Aorta (tissue), 5 donors: Measurements from ENCODE around the gene ACSF2. TPM values are rescaled to one million over a fixed set of nuclear protein-coding genes. Genes with fewer than 3 reads are reported as not detected.

Experiments used
- ATAC-seq: fragments of 200-7000 bp; cut with Tn5 transposase; one replicate; pipeline ENCODE4 v1.9.1; 2022; ENCODE audit warnings: moderate library complexity; ENCODE audit not compliant: low FRiP score
- DNase-seq, 2 donors: peaks; one replicate each; pipeline ENCODE4 v3.0.0-alpha.2; 2020
- H3K27ac ChIP-seq, 2 donors: one replicate each; pipeline ENCODE4 v1.5.1; 2013; ENCODE audit warnings: low read length in 2 of 2, mild to moderate bottlenecking in 2 of 2, moderate library complexity in 2 of 2, control low read depth in 1 of 2, inconsistent platforms in 1 of 2, low read depth in 1 of 2
- H3K27me3 ChIP-seq, 2 donors: one replicate each; pipeline ENCODE4 v1.6.1; 2013; ENCODE audit warnings: control low read depth in 1 of 2, low read length in 1 of 2, mild to moderate bottlenecking in 1 of 2, moderate library complexity in 1 of 2; ENCODE audit not compliant: insufficient read depth in 2 of 2, control insufficient read depth in 1 of 2
- H3K36me3 ChIP-seq, 2 donors: one replicate each; pipeline ENCODE4 v1.6.1; 2013; ENCODE audit warnings: control low read depth in 1 of 2, low read length in 1 of 2, mild to moderate bottlenecking in 1 of 2; ENCODE audit not compliant: insufficient read depth in 2 of 2, control insufficient read depth in 1 of 2
- H3K4me1 ChIP-seq, 2 donors: one replicate each; pipeline ENCODE4 v1.6.1; 2013; ENCODE audit warnings: low read length in 2 of 2, control low read depth in 1 of 2, mild to moderate bottlenecking in 1 of 2, moderate library complexity in 1 of 2; ENCODE audit not compliant: insufficient read depth in 2 of 2, control insufficient read depth in 1 of 2
- H3K4me3 ChIP-seq, 2 donors: one replicate each; pipeline ENCODE4 v1.5.1; 2013; ENCODE audit warnings: low read length in 2 of 2, control low read depth in 1 of 2, mild to moderate bottlenecking in 1 of 2
- H3K9me3 ChIP-seq: one replicate; pipeline ENCODE4 v1.6.1; 2013; ENCODE audit warnings: mild to moderate bottlenecking, low read length; ENCODE audit not compliant: control insufficient read depth
- WGBS, 2 donors: extraction: QIAGEN DNeasy Blood & Tissue Kit; methylation state at CpG; one replicate each; pipeline ENCODE4 v1.1.7; 2013; 5-methylcytosine and 5-hydroxymethylcytosine counted together
- intact Hi-C, 2 donors: fragments of 100-400 bp; cut with DNase I; formaldehyde crosslinking; loops; one replicate each; pipeline versions ENCODE4 v1.14.2 to v1.15.0; 2022
- polyA plus RNA-seq, 2 donors: library from polyadenylated mRNA; stranded (reverse); fragments of 200-250 nt; gene quantifications; one replicate each; pipeline ENCODE4 v1.2.3, GENCODE V29; 2013
- total RNA-seq, 2 donors: library from RNA; stranded (reverse); fragmentation: NEBNext Ultra II Directional; extraction: Animal tissue kit (Norgen Biotek cat#: 25700); gene quantifications; one replicate each; pipeline ENCODE4 v1.2.1, GENCODE V29; 2021
- donor health status: healthy with polysubstance abuse.
- donor health status: Bipolar disorder and iron deficiency.
- donor health status: DM: no; HTN: no; CAD: no.
- donor health status: DM: no; HTN: no; CAD: no.
- donor health status: DM: yes; HTN: yes; CAD: no.

The ACSF2 gene
- total and polyA plus RNA-seq, 4 donors, result 17.8 to 35.8 (median 32.1) TPM

DNA sequence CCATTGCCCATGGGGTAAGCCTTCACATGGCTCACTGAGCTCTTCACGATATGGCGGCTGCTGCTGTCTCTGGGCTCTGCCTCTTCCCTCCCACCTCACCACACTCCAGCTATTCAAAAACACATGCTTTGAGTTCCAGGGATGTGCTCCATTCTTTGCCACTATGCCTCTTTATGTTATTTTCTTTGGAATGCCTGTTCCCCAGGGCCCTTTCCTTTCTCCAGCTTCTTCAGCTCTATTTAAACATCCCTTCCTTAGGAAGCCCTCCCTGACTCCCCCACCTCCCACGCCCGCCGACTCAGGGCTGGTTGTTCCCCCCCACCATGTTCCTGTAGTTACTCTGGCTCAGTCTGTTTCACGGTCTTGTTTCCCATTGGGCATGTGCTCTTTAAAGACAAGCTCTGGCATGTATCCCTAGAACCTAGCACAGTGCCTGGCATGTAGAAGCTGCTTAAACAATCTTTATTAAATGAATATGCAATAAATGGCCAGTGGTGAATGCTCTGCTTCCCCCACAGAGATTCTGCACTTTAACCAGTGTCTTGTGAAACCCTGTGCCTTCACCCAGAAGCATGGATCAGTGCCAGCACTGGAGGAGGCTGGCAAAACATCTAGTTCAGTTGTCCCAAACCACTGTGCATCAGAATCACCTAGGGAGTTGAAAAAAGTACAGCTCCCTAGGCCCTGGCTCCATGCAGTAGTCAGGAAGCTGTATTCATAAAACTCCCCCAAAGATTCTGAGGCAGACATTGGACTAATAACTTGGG, 89.1 kb downstream of the ACSF2 start:
- WGBS, 2 donors, result 67 to 70% methylated on average over 6 of the region's 6 CpGs
- intact Hi-C loops, result no loop called here
- Histone ChIP-seq H3K4me3 (no peak overlapping the region), H3K4me1 (no peaks in the 10 kb centered on the region), H3K27ac (no peak overlapping the region), H3K36me3 (no peaks in the 10 kb centered on the region), H3K9me3 (no peaks in the 10 kb centered on the region), H3K27me3 (no peaks in the 10 kb centered on the region)
- DNase-seq (no peak), ATAC-seq (no peak)

DNA sequence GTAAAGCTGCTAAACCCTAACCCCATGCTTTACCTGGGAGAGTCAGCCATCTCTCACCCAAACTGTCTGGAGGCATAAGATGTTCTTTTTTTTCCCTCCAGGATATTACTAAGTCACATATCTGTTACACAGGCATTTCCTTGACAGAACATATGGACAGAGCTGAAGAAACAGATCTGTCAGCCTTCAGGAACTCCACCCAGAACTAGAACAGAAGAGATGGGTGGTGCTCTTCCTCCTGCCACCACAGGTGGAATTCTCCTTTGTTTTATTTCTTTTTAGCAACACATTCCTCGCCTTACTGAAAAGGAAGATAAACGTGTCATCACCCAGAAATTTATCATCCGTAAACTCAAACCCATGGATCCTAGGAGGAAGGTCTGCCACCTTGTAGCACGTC, 91.0 kb downstream of the ACSF2 start:
- no peak overlapping the region for H3K4me3 ChIP-seq
- H3K9me3 ChIP-seq, result no peaks in the 10 kb centered on the region
- WGBS, 2 donors, result 91 to 93% methylated on average over 4 of the region's 4 CpGs
- H3K36me3 ChIP-seq, result no peaks in the 10 kb centered on the region
- H3K27me3 ChIP-seq, result no peaks in the 10 kb centered on the region
- DNase-seq (no peak), ATAC-seq (no peak)
- no peak overlapping the region for H3K27ac ChIP-seq
- intact Hi-C loops, result no loop called here
- H3K4me1 ChIP-seq, result no peaks in the 10 kb centered on the region

DNA sequence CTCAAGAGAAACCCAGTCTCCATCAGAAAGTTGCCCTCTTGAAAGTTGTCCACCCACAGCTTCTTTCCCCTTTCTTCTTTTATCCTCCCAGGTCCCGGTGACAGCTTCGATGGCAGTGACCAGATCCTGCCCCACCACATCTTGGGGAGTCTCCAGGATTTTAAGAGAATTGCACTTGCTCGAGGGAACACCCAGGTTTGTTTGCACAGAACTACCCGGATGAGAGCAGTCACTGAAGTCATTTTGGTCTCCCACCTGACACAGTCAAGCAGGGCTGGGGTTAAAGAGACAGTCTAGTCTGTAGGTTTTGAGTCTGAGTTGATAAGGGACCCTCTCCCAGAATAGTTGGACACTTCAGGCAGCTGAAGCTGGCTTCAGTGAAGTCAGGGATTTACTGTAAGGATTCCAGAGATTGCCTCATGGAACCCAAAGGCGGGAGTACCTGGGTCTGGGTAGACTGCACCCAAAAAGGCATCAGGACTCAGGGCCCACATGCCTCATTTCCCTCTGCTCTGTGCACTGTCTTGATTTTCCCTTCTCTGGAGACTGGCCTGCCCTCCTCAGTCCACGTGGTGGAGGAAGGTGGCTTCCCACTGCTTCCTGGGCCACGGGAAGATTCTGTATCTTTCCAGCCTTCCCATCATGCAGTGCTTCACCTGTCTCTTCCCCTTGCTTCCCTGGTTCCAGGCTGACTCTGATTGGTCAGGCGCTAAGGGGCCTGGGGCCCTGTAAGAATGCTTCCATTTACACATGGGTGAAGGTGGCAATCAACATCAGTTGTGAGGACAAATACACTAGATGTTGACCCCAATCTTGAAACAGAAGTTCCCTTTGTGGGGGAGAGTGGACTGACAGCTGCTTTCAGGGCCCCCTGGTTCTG, 91.7 kb downstream of the ACSF2 start:
- 80 to 83% methylated on average over 8 of the region's 8 CpGs for WGBS, 2 donors
- H3K27ac ChIP-seq, result no peak overlapping the region

DNA sequence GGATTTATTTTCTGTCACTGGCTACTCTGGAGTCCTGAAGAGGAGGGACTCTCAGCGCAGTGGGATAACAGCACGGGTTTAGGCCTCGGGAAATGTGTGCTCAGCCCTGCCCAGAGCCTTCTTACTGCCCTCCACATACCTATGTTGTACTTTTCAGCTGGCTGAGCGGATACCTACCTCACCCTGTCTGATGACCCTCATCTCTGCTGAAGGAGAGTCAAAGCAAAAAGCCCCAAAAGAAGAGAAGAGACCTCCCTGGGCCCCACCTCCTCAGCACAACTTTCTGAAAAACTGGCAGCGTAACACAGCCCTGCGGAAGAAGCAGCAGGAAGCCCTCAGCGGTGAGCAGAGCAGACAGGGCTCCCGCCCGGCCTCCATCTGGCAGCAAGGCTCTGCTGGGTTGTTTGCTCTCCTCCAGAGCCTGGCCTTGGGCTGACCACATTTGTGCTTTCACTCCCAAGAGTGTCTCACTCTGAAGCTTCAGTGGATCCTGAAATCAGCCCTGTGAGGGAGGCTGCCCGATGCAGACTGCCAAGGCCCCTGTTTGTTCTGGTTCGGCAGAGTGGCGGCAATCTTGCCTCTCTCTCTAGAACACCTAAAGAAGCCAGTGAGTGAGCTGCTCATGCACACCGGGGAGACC, 92.5 kb downstream of the ACSF2 start:
- H3K27me3 ChIP-seq, result no peaks in the 10 kb centered on the region
- intact Hi-C loops, result no loop called here
- ATAC-seq, result no peak
- H3K36me3 ChIP-seq, result no peaks in the 10 kb centered on the region
- no peak overlapping the region for H3K4me3 ChIP-seq
- no peaks in the 10 kb centered on the region for H3K9me3 ChIP-seq
- 85 to 89% methylated on average over 13 of the region's 13 CpGs for WGBS, 2 donors
- DNase-seq, result no peak
- no peak overlapping the region for H3K27ac ChIP-seq
- no peaks in the 10 kb centered on the region for H3K4me1 ChIP-seq

More for the DNA sequence above, 91.7 kb downstream of the ACSF2 start:
- ATAC-seq, result no peak
- no peaks in the 10 kb centered on the region for H3K27me3 ChIP-seq
- no peak overlapping the region for H3K4me3 ChIP-seq
- DNase-seq, result no peak
- H3K36me3 ChIP-seq, result no peaks in the 10 kb centered on the region
- intact Hi-C loops, result no loop called here
- no peaks in the 10 kb centered on the region for H3K4me1 ChIP-seq
- H3K9me3 ChIP-seq, result no peaks in the 10 kb centered on the region

DNA sequence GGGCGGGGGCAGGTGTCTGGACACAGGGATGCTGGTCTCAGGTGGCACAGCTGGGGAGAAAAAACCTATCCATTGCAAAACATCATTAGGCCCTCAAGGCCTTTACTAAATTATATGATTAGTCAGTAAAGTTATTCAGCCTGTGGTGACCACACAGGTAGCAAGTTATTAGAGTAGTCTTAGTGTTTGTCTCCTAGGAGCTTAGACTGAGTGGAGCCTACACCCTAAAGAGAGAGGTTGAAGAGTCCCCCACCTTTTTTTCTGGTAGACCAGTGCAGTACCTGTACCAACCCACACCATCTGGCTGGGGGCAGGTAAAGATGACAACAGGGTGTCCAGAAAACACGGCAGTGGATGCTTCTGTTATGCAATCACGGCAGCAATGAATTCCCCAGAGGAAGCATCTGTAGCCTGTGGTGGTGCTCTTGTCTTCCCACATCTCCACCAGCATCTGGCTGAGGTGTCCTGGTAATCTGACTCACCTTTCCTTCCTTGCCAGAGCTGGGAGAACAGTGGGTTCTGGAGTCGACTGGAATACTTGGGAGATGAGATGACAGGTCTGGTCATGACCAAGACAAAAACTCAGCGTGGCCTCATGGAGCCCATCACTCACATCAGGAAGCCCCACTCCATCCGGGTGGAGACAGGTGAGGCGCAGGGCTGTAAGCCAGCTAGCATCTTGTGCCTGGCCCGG, 93.3 kb downstream of the ACSF2 start:
- Histone ChIP-seq H3K9me3 (no peaks in the 10 kb centered on the region), H3K36me3 (no peaks in the 10 kb centered on the region), H3K27me3 (no peaks in the 10 kb centered on the region), H3K4me3 (no peak overlapping the region), H3K4me1 (no peaks in the 10 kb centered on the region), H3K27ac (no peak overlapping the region)
- intact Hi-C loops, result no loop called here
- ATAC-seq, result no peak
- DNase-seq, result no peak
- WGBS, 2 donors, result 91 to 92% methylated on average over 8 of the region's 8 CpGs

DNA sequence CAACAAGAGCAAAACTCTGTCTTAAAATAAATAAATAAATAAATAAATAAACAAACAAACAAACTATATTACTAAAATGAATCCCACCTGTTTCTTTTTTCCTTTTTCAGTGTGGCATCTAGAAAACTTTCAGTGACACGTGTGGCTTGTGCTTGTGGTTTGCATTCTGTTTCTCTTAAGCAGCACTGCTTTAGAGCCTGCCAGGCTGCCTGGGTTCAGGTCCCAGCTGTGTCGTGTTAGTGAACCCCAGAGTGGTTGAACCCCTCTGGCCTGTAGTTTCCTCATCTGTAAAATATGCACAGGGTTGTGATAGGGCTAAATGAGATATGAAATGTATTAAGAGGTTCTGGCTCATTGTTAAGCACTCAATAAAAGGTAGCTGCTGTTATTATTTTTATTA, 94.5 kb downstream of the ACSF2 start:
- Histone ChIP-seq H3K4me1 (no peaks in the 10 kb centered on the region), H3K27ac (no peak overlapping the region), H3K27me3 (no peaks in the 10 kb centered on the region), H3K4me3 (no peak overlapping the region), H3K36me3 (no peaks in the 10 kb centered on the region), H3K9me3 (no peaks in the 10 kb centered on the region)
- WGBS, 2 donors, result 88 to 90% methylated on average over 2 of the region's 2 CpGs
- DNase-seq (no peak), ATAC-seq (no peak)
- intact Hi-C loops, result no loop called here

DNA sequence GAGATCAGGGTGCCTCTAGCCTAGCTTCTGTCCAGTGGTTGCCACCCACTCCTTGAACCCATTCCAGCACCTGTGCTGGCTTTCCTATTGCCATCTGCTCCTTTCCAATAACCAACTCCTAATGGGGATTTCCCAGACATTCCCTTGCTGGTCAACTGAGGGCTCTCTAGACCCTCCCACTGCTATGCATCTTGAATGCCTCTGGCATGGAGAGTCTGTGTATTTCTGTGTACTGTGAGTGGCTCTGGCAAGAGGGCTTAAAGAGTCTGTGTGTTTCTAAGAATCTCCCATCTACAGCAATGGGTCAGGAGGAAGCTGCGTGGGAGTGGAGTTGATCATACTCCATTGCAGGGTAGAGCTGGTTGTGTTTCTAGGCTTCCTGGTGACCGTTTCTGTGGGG, 95.5 kb downstream of the ACSF2 start:
- 76 to 86% methylated on average over 2 of the region's 2 CpGs for WGBS, 2 donors
- no peak overlapping the region for H3K27ac ChIP-seq
- no peaks in the 10 kb centered on the region for H3K27me3 ChIP-seq
- ATAC-seq (no peak), DNase-seq (no peak)
- H3K4me3 ChIP-seq, result no peak overlapping the region
- intact Hi-C loops, result no loop called here
- H3K9me3 ChIP-seq, result no peaks in the 10 kb centered on the region
- H3K4me1 ChIP-seq, result no peaks in the 10 kb centered on the region
- no peaks in the 10 kb centered on the region for H3K36me3 ChIP-seq

DNA sequence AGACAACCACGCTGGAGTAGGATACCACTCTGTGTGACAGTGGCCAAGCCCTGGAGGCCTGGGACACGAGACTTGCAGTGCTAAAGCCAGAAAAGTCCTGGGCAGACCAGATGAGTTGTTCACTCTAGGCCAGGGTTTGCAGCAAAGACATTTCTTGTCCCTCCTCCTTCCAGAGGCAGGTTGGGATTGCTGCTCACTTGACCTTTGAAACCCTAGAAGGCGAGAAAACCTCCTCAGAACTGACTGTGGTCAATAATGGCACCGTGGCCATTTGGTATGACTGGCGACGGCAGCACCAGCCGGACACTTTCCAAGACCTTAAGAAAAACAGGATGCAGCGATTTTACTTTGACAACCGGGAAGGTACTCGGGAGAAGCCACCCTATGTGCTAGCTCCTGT, 96.7 kb downstream of the ACSF2 start:
- DNase-seq, result no peak
- Histone ChIP-seq H3K27me3 (no peaks in the 10 kb centered on the region), H3K36me3 (no peaks in the 10 kb centered on the region), H3K27ac (no peak overlapping the region), H3K9me3 (no peaks in the 10 kb centered on the region), H3K4me3 (no peak overlapping the region), H3K4me1 (no peaks in the 10 kb centered on the region)
- no peak for ATAC-seq
- WGBS, 2 donors, result 92 to 93% methylated on average over 10 of the region's 10 CpGs
- intact Hi-C loops, result no loop called here
